Fibroblast of the aortic adventitia (primary cell): ENCODE results near the gene DSCAML1. TPM values are rescaled to one million over a fixed set of nuclear protein-coding genes. Genes with fewer than 3 reads are reported as not detected.

Experiments
- DNase-seq: peaks from one replicate; pipeline ENCODE4 v3.0.0-alpha.2; 2010; ENCODE audit warnings: low read depth
- H3K4me3 ChIP-seq: 2 replicates; pipeline ENCODE4 v1.5.1; 2011; ENCODE audit warnings: low read depth, mild to moderate bottlenecking, control low read depth, low read length, moderate library complexity
- CTCF ChIP-seq: IDR thresholded peaks from 2 replicates; pipeline ENCODE4 v1.5.1; 2011; ENCODE audit warnings: mild to moderate bottlenecking, low read length, control low read depth, inconsistent platforms; ENCODE audit not compliant: insufficient read depth
- total RNA-seq: library from RNA; depleted of rRNA; stranded (reverse); fragments of >200 nt; gene quantifications from 2 replicates; pipeline ENCODE4 v1.2.3, GENCODE V29; 2012; ENCODE audit warnings: low replicate concordance

DSCAML1 gene
- total RNA-seq, 1 donor = not detected

- no peak overlapping the region for H3K4me3 ChIP-seq
- peak; percentile 25 for DNase-seq
- peak; percentile 45 for TF ChIP-seq CTCF
Observed at GRCh38 chr11:117809236-117810055, 12.4 kb upstream of the DSCAML1 start.

- TF ChIP-seq CTCF = no peak
- H3K4me3 ChIP-seq = no peak overlapping the region
- DNase-seq = no peak
Observed at GRCh38 chr11:117808784-117809183, 11.8 kb upstream of the DSCAML1 start.

DNA sequence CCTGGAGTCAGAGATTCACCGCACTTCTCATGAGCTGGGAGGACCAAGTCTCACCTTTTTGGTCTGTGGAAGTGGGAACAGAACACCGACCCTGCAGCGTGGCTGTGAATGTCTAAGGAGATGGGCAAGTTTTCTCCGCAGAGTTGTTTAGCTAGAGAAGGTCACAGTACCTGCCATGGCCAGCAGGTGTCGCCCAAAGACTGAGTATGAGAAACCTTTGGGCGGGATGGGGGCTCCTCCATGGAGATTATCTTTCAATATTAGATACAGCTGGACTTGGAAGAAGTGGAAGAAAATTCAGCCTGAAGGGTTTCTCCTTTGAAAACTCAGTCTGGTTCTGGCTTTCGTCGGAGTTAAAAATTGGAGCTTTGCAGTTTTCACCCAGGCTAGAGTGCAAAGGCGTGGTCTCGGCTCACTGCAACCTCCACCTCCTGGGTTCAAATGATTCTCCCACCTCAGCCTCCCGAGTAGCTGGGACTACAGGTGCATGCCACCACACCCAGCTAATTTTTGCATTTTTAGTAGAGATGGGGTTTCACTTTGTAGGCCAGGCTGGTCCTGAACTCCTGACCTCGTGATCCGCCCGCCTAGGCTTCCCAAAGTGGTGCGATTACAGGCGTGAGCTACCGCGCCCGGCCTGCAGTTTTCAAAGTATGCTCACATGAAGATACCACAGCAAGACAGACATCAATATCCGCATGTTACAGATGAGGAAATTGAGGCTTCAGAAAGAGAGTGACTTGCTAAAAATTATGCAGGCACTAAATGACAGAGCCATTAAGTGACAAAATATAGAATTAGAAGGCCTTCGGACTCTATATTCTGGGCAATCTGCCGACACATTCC is 10.7 kb upstream of the DSCAML1 start:
- H3K4me3 ChIP-seq = no peak overlapping the region
- DNase-seq = peak; percentile 78
- peak; percentile 88 for TF ChIP-seq CTCF

DNA sequence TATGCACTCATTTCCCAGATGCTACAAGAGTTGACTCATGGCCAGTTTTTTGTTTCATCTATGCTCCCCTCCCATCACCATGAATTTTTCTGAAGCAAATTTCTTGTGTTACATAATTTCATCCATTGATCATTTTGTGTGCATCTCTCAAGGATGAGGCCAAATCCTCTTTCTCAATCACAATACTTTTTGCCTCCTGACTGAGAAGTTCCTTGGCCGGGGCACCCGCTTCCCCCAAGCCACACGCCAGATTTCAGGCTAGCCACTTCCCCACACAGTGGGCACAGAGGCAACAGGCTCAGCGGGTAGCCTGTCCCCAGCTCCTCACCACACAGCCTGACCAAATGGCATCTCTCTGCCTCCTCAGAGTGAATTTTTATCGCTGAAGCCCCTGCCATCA is 9.8 kb upstream of the DSCAML1 start:
- no peak for TF ChIP-seq CTCF
- H3K4me3 ChIP-seq = no peak overlapping the region
- DNase-seq = no peak

DNA sequence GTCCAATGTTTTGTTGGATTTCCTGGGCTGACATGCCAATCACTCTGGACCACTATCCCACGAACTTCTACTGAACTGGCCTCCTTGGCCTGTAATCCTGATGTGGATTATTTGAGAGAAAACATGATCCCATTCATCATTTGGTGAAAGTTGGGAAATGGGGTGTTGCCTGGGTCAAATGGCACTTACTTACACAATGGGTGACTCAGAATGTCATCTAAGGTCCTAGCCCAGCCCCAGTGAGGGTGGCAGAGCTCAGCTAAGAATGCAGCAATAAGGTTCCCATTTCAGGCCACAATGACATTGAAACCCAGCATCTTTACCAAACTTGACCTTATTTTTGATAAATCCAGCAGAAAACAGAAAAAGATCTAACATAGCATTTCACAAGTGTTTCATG is 8.0 kb upstream of the DSCAML1 start:
- TF ChIP-seq CTCF = no peak
- no peak overlapping the region for H3K4me3 ChIP-seq
- DNase-seq = no peak

GRCh38 chr11:117803896-117804295 is 6.9 kb upstream of the DSCAML1 start:
- no peak for TF ChIP-seq CTCF
- DNase-seq = no peak
- no peak overlapping the region for H3K4me3 ChIP-seq
